K562 (cell line): ENCODE results near the gene GSTM1. TPM values are rescaled to one million over a fixed set of nuclear protein-coding genes. Genes with fewer than 3 reads are reported as not detected.

Experiments
- ATAC-seq: fragments of 200-7000 bp; cut with Tn5 transposase; 3 replicates; pipeline ENCODE4 v1.9.1; 2020; ENCODE audit warnings: moderate library complexity
- BruUV-seq: library from RNA; stranded (reverse); fragments of 400-500 nt; replicated peaks from 2 replicates; lab custom pipeline; 2021; lab: Mats Ljungman, UMichigan
- CTCF ChIA-PET: fragments of 300-600 bp; formaldehyde crosslinking; extraction: SDS; loops from one replicate; lab custom pipeline; 2021; ENCODE audit warnings: low intra/inter-chr PET ratio; lab: Yijun Ruan, JAX
- POLR2A ChIA-PET: fragments of 300-600, 350-650 bp; sonication (Branson Sonifier 250); formaldehyde crosslinking; extraction: SDS; loops from one replicate; lab custom pipeline; 2021; ENCODE audit warnings: antibody characterized with exemption, inconsistent platforms; lab: Yijun Ruan, JAX
- DNase-seq, 4 experiments: peaks; one replicate each; pipeline versions ENCODE4 v3.0.0 to v3.0.0-alpha.2; 2011 to 2018; ENCODE audit warnings: low spot score in 3 of 4, mixed read lengths in 3 of 4; ENCODE audit errors: extremely low read depth in 1 of 4
- FAIRE-seq: peaks from 2 replicates; lab custom pipeline; 2011; peaks lifted over from hg19 to GRCh38; lab: Jason Lieb, UNC
- H2AFZ ChIP-seq: 2 replicates; pipeline ENCODE4 v1.6.0; 2011; ENCODE audit warnings: low read depth, low read length, control low read depth, inconsistent platforms
- H3K27ac ChIP-seq: fragments of 200-600 bp; 3 replicates; pipeline ENCODE4 v1.8.0; 2011; ENCODE audit warnings: low read depth, mild to moderate bottlenecking, control low read depth, inconsistent platforms, low read length, moderate library complexity, mixed read lengths; ENCODE audit errors: extremely low read depth
- H3K27me3 ChIP-seq, 2 experiments: fragments of 300-600 bp in 1 of 2; 2 replicates in 1 of 2; 3 replicates in 1 of 2; pipeline versions ENCODE4 v1.6.0 to v1.8.0; 2011; ENCODE audit warnings: inconsistent platforms in 2 of 2, low read length in 2 of 2, mild to moderate bottlenecking in 1 of 2, mixed read lengths in 1 of 2, moderate library complexity in 1 of 2; ENCODE audit not compliant: control insufficient read depth in 2 of 2, insufficient read depth in 2 of 2
- H3K36me3 ChIP-seq: fragments of 300-600 bp; 3 replicates; pipeline ENCODE4 v1.8.0; 2011; ENCODE audit warnings: mild to moderate bottlenecking, low read length, inconsistent platforms; ENCODE audit not compliant: control insufficient read depth, insufficient read depth
- H3K4me1 ChIP-seq, 2 experiments: fragments of 200-600 bp in 1 of 2; replicated peaks in 1 of 2; 2 replicates in 1 of 2; 3 replicates in 1 of 2; pipeline versions ENCODE4 v1.5.1 to v1.8.0; 2011; ENCODE audit warnings: inconsistent platforms in 2 of 2, low read length in 2 of 2, mild to moderate bottlenecking in 1 of 2, mixed read lengths in 1 of 2, moderate library complexity in 1 of 2; ENCODE audit not compliant: control insufficient read depth in 2 of 2, insufficient read depth in 2 of 2
- H3K4me2 ChIP-seq: 2 replicates; pipeline ENCODE4 v1.6.1; 2011; ENCODE audit warnings: low read length, control low read depth, inconsistent platforms, mixed read lengths; ENCODE audit not compliant: insufficient read depth
- H3K4me3 ChIP-seq: fragments of 200-600 bp; sonication (generic), shearing (Covaris generic); 2 replicates; pipeline ENCODE4 v1.5.1; 2016; ENCODE audit warnings: control low read depth, inconsistent platforms
- H3K79me2 ChIP-seq: fragments of 200-600 bp; 3 replicates; pipeline ENCODE4 v1.8.0; 2011; ENCODE audit warnings: low read length, inconsistent platforms; ENCODE audit not compliant: control insufficient read depth, insufficient read depth
- H3K9ac ChIP-seq, 2 experiments: 2 replicates each; pipeline versions ENCODE4 v1.6.0 to v1.6.1; 2011; ENCODE audit warnings: low read depth in 2 of 2, low read length in 2 of 2, control low read depth in 1 of 2, inconsistent platforms in 1 of 2, mild to moderate bottlenecking in 1 of 2, mixed read lengths in 1 of 2; ENCODE audit not compliant: insufficient read depth in 1 of 2
- H3K9me1 ChIP-seq: one replicate; pipeline ENCODE4 v1.6.0; 2011; ENCODE audit warnings: inconsistent platforms, mild to moderate bottlenecking, low read length, moderate library complexity; ENCODE audit not compliant: control insufficient read depth, insufficient read depth
- H3K9me3 ChIP-seq: replicated peaks from 2 replicates; pipeline ENCODE4 v1.5.1; 2011; ENCODE audit warnings: low read depth, low read length, inconsistent platforms; ENCODE audit not compliant: control insufficient read depth, insufficient read depth
- H4K20me1 ChIP-seq: replicated peaks from 2 replicates; pipeline ENCODE4 v1.6.1; 2011; ENCODE audit warnings: low read length, inconsistent platforms, mixed read lengths; ENCODE audit not compliant: control insufficient read depth, insufficient read depth
- BCLAF1 ChIP-seq, 2 experiments: fragments of 450-650 bp in 1 of 2; IDR thresholded peaks; 2 replicates each; pipeline ENCODE4 v1.6.1; 2011 to 2017; ENCODE audit warnings: low read depth in 2 of 2, antibody characterized with exemption in 1 of 2, borderline replicate concordance in 1 of 2, low read length in 1 of 2, mild to moderate bottlenecking in 1 of 2, mixed read lengths in 1 of 2; ENCODE audit not compliant: control insufficient read depth in 1 of 2
- BHLHE40 ChIP-seq: IDR thresholded peaks from 2 replicates; pipeline ENCODE4 v1.6.1; 2011; ENCODE audit warnings: low read length, improper control_type of control experiment
- ETV5 ChIP-seq: sonication (generic); formaldehyde crosslinking; IDR thresholded peaks from 2 replicates; pipeline ENCODE4 v1.4.0; 2020; ENCODE audit warnings: low read depth, mild to moderate bottlenecking, missing genetic modification reagents
- FOXP1 ChIP-seq: sonication (generic); formaldehyde crosslinking; IDR thresholded peaks from 2 replicates; pipeline ENCODE4 v1.8.0; 2022; ENCODE audit warnings: mild to moderate bottlenecking, missing genetic modification reagents
- KHSRP ChIP-seq: fragments of 450-650 bp; IDR thresholded peaks from 2 replicates; pipeline ENCODE4 v1.6.1; 2017
- L3MBTL2 ChIP-seq: fragments of 450-650 bp; IDR thresholded peaks from 2 replicates; pipeline ENCODE4 v1.6.1; 2016; ENCODE audit warnings: mild to moderate bottlenecking, moderate library complexity
- MED1 ChIP-seq: sonication (generic); formaldehyde crosslinking; IDR thresholded peaks from 2 replicates; pipeline ENCODE4 v1.8.1; 2023; ENCODE audit warnings: missing genetic modification reagents, borderline replicate concordance
- NR2C2 ChIP-seq, 2 experiments: fragments of 200-800 bp in 1 of 2; sonication (Bioruptor generic) in 1 of 2; sonication (generic) in 1 of 2; formaldehyde crosslinking in 1 of 2; IDR thresholded peaks; 2 replicates each; pipeline versions ENCODE4 v1.6.1 to v1.8.0; 2016 to 2022; ENCODE audit warnings: mild to moderate bottlenecking in 1 of 2, missing compliant biosample characterization in 1 of 2, missing genetic modification characterization in 1 of 2, missing genetic modification reagents in 1 of 2
- SOX6 ChIP-seq: fragments of 450-650 bp; IDR thresholded peaks from 2 replicates; pipeline ENCODE4 v1.6.1; 2014; ENCODE audit warnings: mild to moderate bottlenecking
- USF1 ChIP-seq: sonication (generic); formaldehyde crosslinking; IDR thresholded peaks from 2 replicates; pipeline ENCODE4 v1.9.0; 2022; ENCODE audit warnings: mild to moderate bottlenecking, missing genetic modification reagents
- YY1 ChIP-seq, 3 experiments: IDR thresholded peaks; 2 replicates each; pipeline ENCODE4 v1.6.1; 2011; ENCODE audit warnings: low read length in 2 of 3, mild to moderate bottlenecking in 2 of 3, moderate library complexity in 2 of 3, borderline replicate concordance in 1 of 3, control low read depth in 1 of 3, low read depth in 1 of 3; ENCODE audit not compliant: insufficient read depth in 3 of 3, insufficient replicate concordance in 2 of 3, control insufficient read depth in 1 of 3, insufficient read length in 1 of 3; ENCODE audit errors: extremely low read depth in 1 of 3
- ZBTB7A ChIP-seq: IDR thresholded peaks from 2 replicates; pipeline ENCODE4 v1.6.1; 2011; ENCODE audit warnings: low read depth, mild to moderate bottlenecking, low read length, moderate library complexity, borderline replicate concordance; ENCODE audit not compliant: control insufficient read depth
- ZC3H11A ChIP-seq: IDR thresholded peaks from 2 replicates; pipeline ENCODE4 v1.6.1; 2012; ENCODE audit warnings: low read depth, low read length, improper control_type of control experiment
- ZNF384 ChIP-seq: IDR thresholded peaks from 2 replicates; pipeline ENCODE4 v1.6.1; 2012; ENCODE audit warnings: low read depth, low read length, improper control_type of control experiment
- ZSCAN29 ChIP-seq: fragments of 450-650 bp; IDR thresholded peaks from 2 replicates; pipeline ENCODE4 v1.6.1; 2017
- WGBS: fragments of 100-300 bp; shearing (Covaris generic); methylation state at CpG from one replicate; pipeline ENCODE4 v1.1.6; 2016; ENCODE audit warnings: low coverage, mixed read lengths; ENCODE audit not compliant: insufficient coverage; ENCODE audit errors: missing lambda C conversion rate; 5-methylcytosine and 5-hydroxymethylcytosine counted together
- in situ Hi-C: fragments of 300-500 bp; cut with MboI; formaldehyde crosslinking; loops from 4 replicates; pipeline ENCODE4 v1.15.0; 2018; ENCODE audit warnings: inconsistent platforms, mixed read lengths
- intact Hi-C: fragments of 100-400 bp; cut with micrococcal nuclease; formaldehyde crosslinking; loops from 2 replicates; pipeline ENCODE4 v1.14.2; 2022
- polyA plus RNA-seq, 8 experiments: library from polyadenylated mRNA; depleted of rRNA in 4 of 8; stranded (reverse) in 5 of 8; unstranded in 3 of 8; fragments of >200 nt; fragmentation: Nextera tagmentation in 2 of 8; fragmentation: Illumina TruSeq in 1 of 8; extraction: Ambion mirVana in 2 of 8; extraction: Trizol in 1 of 8; gene quantifications; 2 replicates each; pipeline versions ENCODE4 v1.2.1 to v1.2.3, GENCODE V29; 2011 to 2014; ENCODE audit warnings: inconsistent platforms in 1 of 8, missing spikeins in 1 of 8
- total RNA-seq, 7 experiments: library from RNA; depleted of rRNA in 6 of 7; stranded (reverse); fragments of >200 nt in 6 of 7; fragmentation: Illumina TruSeq in 2 of 7; extraction: Trizol in 2 of 7; gene quantifications; 2 replicates each; pipeline versions ENCODE4 v1.2.1 to v1.2.3, GENCODE V29; 2011 to 2021; ENCODE audit warnings: low replicate concordance in 1 of 7

GSTM1 gene
- total and polyA plus RNA-seq, 9 of the 15 experiments (the other 6 are each of a cell fraction or from before 2014, with no cell fraction given) = not detected

DNA sequence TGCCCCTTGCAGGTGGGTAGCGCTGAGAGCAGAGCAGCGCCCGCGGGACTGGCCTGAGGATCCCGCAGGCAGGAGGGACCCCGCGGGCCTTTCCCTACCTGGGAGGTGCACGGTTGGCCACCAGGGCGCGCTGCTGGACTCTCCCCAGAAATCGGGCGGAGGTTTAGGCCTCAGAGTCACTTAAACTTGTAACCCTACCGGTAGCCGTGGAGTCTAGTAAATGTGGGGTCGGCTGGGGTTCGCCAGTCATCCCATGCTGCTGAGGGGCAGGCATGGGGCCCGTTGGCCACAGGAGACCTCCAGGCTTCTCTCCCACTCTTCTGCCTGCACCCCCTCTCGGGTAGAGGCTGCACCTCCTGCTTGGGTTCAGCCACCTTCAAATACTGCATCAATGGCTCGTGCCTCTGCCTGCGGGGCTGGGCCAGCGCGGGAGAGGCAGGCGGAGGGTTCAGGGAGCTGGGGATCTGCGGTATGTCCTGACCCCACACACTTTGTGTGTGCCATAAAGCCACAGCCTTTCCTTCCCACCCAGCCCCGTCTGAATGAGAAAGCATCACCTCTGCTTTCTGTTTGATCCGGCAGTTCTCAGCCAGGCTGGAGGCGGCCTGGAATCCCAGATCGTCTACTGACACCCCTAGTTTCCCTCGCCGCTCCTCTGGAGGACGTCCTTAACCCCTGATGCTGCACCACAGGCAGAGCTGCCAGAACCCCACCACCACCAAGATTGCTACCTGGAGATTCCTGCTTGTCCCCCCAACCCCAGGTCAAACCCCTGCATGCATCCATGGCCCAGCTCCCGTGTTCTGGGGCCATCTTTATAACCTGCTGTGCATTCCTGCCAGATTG, 44.0 kb upstream of the GSTM1 start:
- Histone ChIP-seq H3K27ac (no peak overlapping the region), H2AFZ (peak overlapping the region; percentile 84), H3K9me3 (no peaks in the 10 kb centered on the region; the same call in 1 of the 2 replicates), H3K9ac (peak overlapping the region in 1 of 2 experiments; percentile 87; a peak in 2 of 4 replicates), H3K36me3 (no peaks in the 10 kb centered on the region), H4K20me1 (no peaks in the 10 kb centered on the region), H3K79me2 (no peaks in the 10 kb centered on the region), H3K27me3 (no peaks in the 10 kb centered on the region; a peak in 1 of 5 replicates), H3K4me2 (peak overlapping the region; percentile 33; the same call in 1 of the 2 replicates), H3K4me1 (peaks cover 26 to 46% of the 10 kb centered on the region in 2 experiments), H3K9me1 (no peaks in the 10 kb centered on the region), H3K4me3 (no peak overlapping the region)
- intact Hi-C loops = loop anchor here (1.0 to 10.0 kb wide), 5 partner anchors 8 to 471 kb away; partner anchors contain the start of gene UBL4B
- WGBS = 26% methylated on average over 32 of the region's 32 CpGs
- FAIRE-seq = peak; percentile 86
- ATAC-seq = peak; percentile 97
- in situ Hi-C loops = loop anchor here (5.0 to 10.0 kb wide), 3 partner anchors 129 to 371 kb away; no protein-coding TSS in a partner anchor
- peak; percentile 84 to 91 (median 86) for DNase-seq
- ChIA-PET POLR2A (interaction anchor here (1.1 kb wide), 1 partner anchor 12 kb away, joined by 3 read pairs; the partner anchor contains the start of gene GSTM4), CTCF (interaction anchor here (1.0 to 6.9 kb wide), 6 partner anchors 60 to 414 kb away, joined by 4 to 77 read pairs (median 6); partner anchors contain the start of gene AHCYL1)
- no TSS peak for BruUV-seq
- TF ChIP-seq ETV5 = peak; percentile 55; the same call in 1 of the 2 replicates
- 0 out of 2 replicates have a peak, but pooled peaks have one; percentile 5 for TF ChIP-seq ZNF384
- TF ChIP-seq YY1 (IDR thresholded peaks at IDR 0.05; ENCODE audit: borderline replicate concordance in 1 of 3, control insufficient read depth in 1 of 3, extremely low read depth in 1 of 3, insufficient read depth in 3 of 3, insufficient read length in 1 of 3, insufficient replicate concordance in 2 of 3, low read depth in 1 of 3, low read length in 2 of 3) = peak in 2 of 3 experiments; percentile 24 to 47
- TF ChIP-seq BHLHE40 = peak; percentile 47; the same call in 1 of the 2 replicates
- TF ChIP-seq NR2C2 (CRISPR knock-in tag; IDR thresholded peaks at IDR 0.05) = 0 out of 2 replicates have a peak, but pooled peaks have one; percentile 19
- no peak for TF ChIP-seq NR2C2 (tag; IDR thresholded peaks at IDR 0.05)
- no peak for TF ChIP-seq KHSRP
- peak; percentile 34; the same call in 1 of the 2 replicates for TF ChIP-seq SOX6
- TF ChIP-seq FOXP1 (CRISPR knock-in tag) = no peak
- TF ChIP-seq ZSCAN29 = no peak
- peak; percentile 23; the same call in 1 of the 2 replicates for TF ChIP-seq USF1
- TF ChIP-seq MED1 (CRISPR knock-in tag) = 0 out of 2 replicates have a peak, but pooled peaks have one; percentile 27
- TF ChIP-seq ZC3H11A = 0 out of 2 replicates have a peak, but pooled peaks have one; percentile 60
- TF ChIP-seq ZBTB7A = peak; percentile 54; the same call in 1 of the 2 replicates
- no peak for TF ChIP-seq BCLAF1 (IDR thresholded peaks at IDR 0.05; ENCODE audit: borderline replicate concordance in 1 of 2, control insufficient read depth in 1 of 2, low read depth in 2 of 2, low read length in 1 of 2)
- peak; percentile 66 for TF ChIP-seq L3MBTL2
